ENCODE results near the gene S100A9. TPM values are rescaled to one million over a fixed set of nuclear protein-coding genes. Genes with fewer than 3 reads are reported as not detected.
"Not testable (repeated sequence)": the region's sequence is repeated elsewhere in the genome, so short reads cannot be mapped to it uniquely, and the experiment has no call there.

Gene S100A9
- total and polyA plus RNA-seq, 4 experiments from 2014 or later: 7.4 to 11.6 (median 7.8) TPM

- H3K27me3 Mint-ChIP-seq: peaks cover 7 to 18% of the 10 kb centered on the region in 2 donors
- H3K27ac Mint-ChIP-seq: no peak overlapping the region
- intact Hi-C loops (cut with micrococcal nuclease): loop anchor here (2.0 kb wide), 1 partner anchor 51 kb away; no protein-coding TSS in a partner anchor
- H3K4me1 ChIP-seq (ENCODE audit: insufficient read depth, low read length): peaks cover 13% of the 10 kb centered on the region
- no peak for DNase-seq
- H3K27ac ChIP-seq (ENCODE audit: low read depth, low read length): no peak overlapping the region
- H3K9me3 Mint-ChIP-seq: peaks cover 0 to 6% (median 2%) of the 10 kb centered on the region in 8 donors
- H3K27me3 ChIP-seq (ENCODE audit: insufficient read depth, low read length): no peaks in the 10 kb centered on the region
- H3K4me1 Mint-ChIP-seq: peaks cover 10 to 27% (median 14%) of the 10 kb centered on the region in 4 donors
- ChIA-PET POLR2A (ENCODE audit: partially characterized antibody) (no interaction called here), CTCF (ENCODE audit: partially characterized antibody) (interaction anchor here (0.6 to 4.4 kb wide), 5 partner anchors 46 to 595 kb away, joined by 3 to 23 read pairs (median 4); partner anchors contain the start of gene S100A9)
- H3K4me3 ChIP-seq (ENCODE audit: low read length in 2 of 2): no peak overlapping the region
- no peaks in the 10 kb centered on the region for H3K9me3 ChIP-seq (ENCODE audit: control insufficient read depth in 1 of 2, low read length in 2 of 2)
- no peaks in the 10 kb centered on the region for H3K36me3 ChIP-seq (ENCODE audit: insufficient read depth, low read length)
- H3K36me3 Mint-ChIP-seq: no peaks in the 10 kb centered on the region
- no peak overlapping the region for H3K4me3 Mint-ChIP-seq
Measured at GRCh38 chr1:153403421-153404085, 45.9 kb downstream of the S100A9 start.

- Mint-ChIP-seq H3K4me1 (peaks cover 10 to 27% (median 14%) of the 10 kb centered on the region in 4 donors), H3K4me3 (no peak overlapping the region)
- CTCF ChIA-PET (ENCODE audit: partially characterized antibody): interaction anchor here (0.8 to 4.4 kb wide), 5 partner anchors 47 to 91 kb away, joined by 3 to 23 read pairs (median 4); partner anchors contain the start of gene S100A9
Measured at GRCh38 chr1:153404086-153404635, 46.5 kb downstream of the S100A9 start.

GRCh38 chr1:153404768-153405167 is 47.1 kb downstream of the S100A9 start:
- H3K9me3 ChIP-seq (ENCODE audit: control insufficient read depth in 1 of 2, low read length in 2 of 2): no peaks in the 10 kb centered on the region
- Mint-ChIP-seq H3K4me1 (peaks cover 10 to 27% (median 14%) of the 10 kb centered on the region in 4 donors), H3K4me3 (no peak overlapping the region), H3K36me3 (no peaks in the 10 kb centered on the region), H3K27ac (no peak overlapping the region), H3K9me3 (peaks cover 0 to 12% (median 7%) of the 10 kb centered on the region in 8 donors), H3K27me3 (peaks cover 10 to 16% of the 10 kb centered on the region in 2 donors)
- DNase-seq: peak; percentile 38 to 56 (median 51)
- H3K27ac ChIP-seq (ENCODE audit: low read depth, low read length): no peak overlapping the region
- H3K27me3 ChIP-seq (ENCODE audit: insufficient read depth, low read length): no peaks in the 10 kb centered on the region
- H3K4me3 ChIP-seq (ENCODE audit: low read length in 2 of 2): no peak overlapping the region
- H3K4me1 ChIP-seq (ENCODE audit: insufficient read depth, low read length): peaks cover 13% of the 10 kb centered on the region
- H3K36me3 ChIP-seq (ENCODE audit: insufficient read depth, low read length): no peaks in the 10 kb centered on the region
- CTCF ChIA-PET (ENCODE audit: partially characterized antibody): interaction anchor here (0.8 to 4.4 kb wide), 3 partner anchors 49 to 59 kb away, joined by 3 to 23 read pairs (median 3); no protein-coding TSS in a partner anchor
- POLR2A ChIA-PET (ENCODE audit: partially characterized antibody): no interaction called here
- intact Hi-C loops (cut with micrococcal nuclease): loop anchor here (2.0 kb wide), 1 partner anchor 52 kb away; no protein-coding TSS in a partner anchor

More at GRCh38 chr1:153404086-153404635, 46.5 kb downstream of the S100A9 start:
- no peak overlapping the region for H3K27ac ChIP-seq (ENCODE audit: low read depth, low read length)
- no peaks in the 10 kb centered on the region for H3K9me3 ChIP-seq (ENCODE audit: control insufficient read depth in 1 of 2, low read length in 2 of 2)
- Mint-ChIP-seq H3K36me3 (no peaks in the 10 kb centered on the region), H3K27me3 (peaks cover 7 to 14% of the 10 kb centered on the region in 2 donors), H3K27ac (no peak overlapping the region), H3K9me3 (peaks cover 0 to 8% (median 5%) of the 10 kb centered on the region in 8 donors)
- no peaks in the 10 kb centered on the region for H3K27me3 ChIP-seq (ENCODE audit: insufficient read depth, low read length)
- H3K4me3 ChIP-seq (ENCODE audit: low read length in 2 of 2): no peak overlapping the region
- intact Hi-C loops (cut with micrococcal nuclease): loop anchor here (2.0 kb wide), 1 partner anchor 51 kb away; no protein-coding TSS in a partner anchor
- DNase-seq: no peak
- H3K36me3 ChIP-seq (ENCODE audit: insufficient read depth, low read length): no peaks in the 10 kb centered on the region
- POLR2A ChIA-PET (ENCODE audit: partially characterized antibody): no interaction called here
- H3K4me1 ChIP-seq (ENCODE audit: insufficient read depth, low read length): peaks cover 13% of the 10 kb centered on the region

GRCh38 chr1:153405825-153406599 is 48.4 kb downstream of the S100A9 start:
- POLR2A ChIA-PET (ENCODE audit: partially characterized antibody); DNase-seq; H3K4me3 Mint-ChIP-seq; H3K9me3 ChIP-seq (ENCODE audit: control insufficient read depth in 1 of 2, low read length in 2 of 2); H3K27me3 ChIP-seq (ENCODE audit: insufficient read depth, low read length); H3K36me3 ChIP-seq (ENCODE audit: insufficient read depth, low read length); H3K4me3 ChIP-seq (ENCODE audit: low read length in 2 of 2); H3K36me3 Mint-ChIP-seq; H3K27ac ChIP-seq (ENCODE audit: low read depth, low read length): not testable (repeated sequence)
- intact Hi-C loops (cut with micrococcal nuclease): loop anchor here (2.0 kb wide), 1 partner anchor 53 kb away; no protein-coding TSS in a partner anchor
- Mint-ChIP-seq H3K27me3 (peaks cover 13 to 17% of the 10 kb centered on the region in 2 donors), H3K9me3 (peaks cover 0 to 18% (median 10%) of the 10 kb centered on the region in 8 donors), H3K27ac (peak overlapping the region in 2 of 7 donors; percentile 17 to 54), H3K4me1 (peaks cover 10 to 27% (median 14%) of the 10 kb centered on the region in 4 donors)
- CTCF ChIA-PET (ENCODE audit: partially characterized antibody): interaction anchor here (0.9 to 4.4 kb wide), 5 partner anchors 51 to 89 kb away, joined by 3 to 23 read pairs (median 5); no protein-coding TSS in a partner anchor
- H3K4me1 ChIP-seq (ENCODE audit: insufficient read depth, low read length): peaks cover 13% of the 10 kb centered on the region

- POLR2A ChIA-PET (ENCODE audit: partially characterized antibody); H3K4me3 ChIP-seq (ENCODE audit: low read length in 2 of 2); H3K27me3 ChIP-seq (ENCODE audit: insufficient read depth, low read length); H3K9me3 ChIP-seq (ENCODE audit: control insufficient read depth in 1 of 2, low read length in 2 of 2); intact Hi-C loops (cut with micrococcal nuclease); H3K27ac Mint-ChIP-seq; H3K27ac ChIP-seq (ENCODE audit: low read depth, low read length); H3K36me3 Mint-ChIP-seq; H3K36me3 ChIP-seq (ENCODE audit: insufficient read depth, low read length): not testable (repeated sequence)
- CTCF ChIA-PET (ENCODE audit: partially characterized antibody): interaction anchor here (0.9 to 2.1 kb wide), 4 partner anchors 15 to 88 kb away, joined by 3 to 13 read pairs (median 4); no protein-coding TSS in a partner anchor
- Mint-ChIP-seq H3K4me1 (peaks cover 10 to 27% (median 14%) of the 10 kb centered on the region in 4 donors), H3K27me3 (peaks cover 13 to 17% of the 10 kb centered on the region in 2 donors), H3K4me3 (peak overlapping the region in 4 of 8 donors; percentile 12 to 39 (median 19)), H3K9me3 (peaks cover 2 to 28% (median 15%) of the 10 kb centered on the region in 8 donors)
- peaks cover 13% of the 10 kb centered on the region for H3K4me1 ChIP-seq (ENCODE audit: insufficient read depth, low read length)
- DNase-seq: peak in 4 of 5 donors; percentile 1 to 20 (median 11)
Measured at GRCh38 chr1:153407274-153407673, 49.6 kb downstream of the S100A9 start.

Data from CD4-positive, alpha-beta memory T cell (primary cell).